Measurements from ENCODE around the gene ELAPOR1.

ELAPOR1 gene

GRCh38 chr1:109111386-109112055 is 2.4 kb upstream of the ELAPOR1 start:
- no peak for TF ChIP-seq CTCF (conservative IDR thresholded peaks at IDR 0.05; ENCODE audit: control insufficient read depth, insufficient read depth, low read depth, low read length)
- DNase-seq (ENCODE audit: low read depth) = no peak
- H3K4me3 ChIP-seq (ENCODE audit: control insufficient read depth, low read depth, low read length) = no peak overlapping the region

- H3K4me3 ChIP-seq (ENCODE audit: control insufficient read depth, low read depth, low read length) = no peak overlapping the region
- peak; percentile 60 for DNase-seq (ENCODE audit: low read depth)
- peak; percentile 50 for TF ChIP-seq CTCF (conservative IDR thresholded peaks at IDR 0.05; ENCODE audit: control insufficient read depth, insufficient read depth, low read depth, low read length)
Measured at GRCh38 chr1:109112056-109112651, 1.8 kb upstream of the ELAPOR1 start.

- DNase-seq (ENCODE audit: low read depth) = peak; percentile 85
- peak; percentile 89 for TF ChIP-seq CTCF (conservative IDR thresholded peaks at IDR 0.05; ENCODE audit: control insufficient read depth, insufficient read depth, low read depth, low read length)
- peak overlapping the region; percentile 16 for H3K4me3 ChIP-seq (ENCODE audit: control insufficient read depth, low read depth, low read length)
Measured at GRCh38 chr1:109112652-109113285, 1.1 kb upstream of the ELAPOR1 start.

- no peak for DNase-seq (ENCODE audit: low read depth)
- TF ChIP-seq CTCF (conservative IDR thresholded peaks at IDR 0.05; ENCODE audit: control insufficient read depth, insufficient read depth, low read depth, low read length) = no peak
- H3K4me3 ChIP-seq (ENCODE audit: control insufficient read depth, low read depth, low read length) = no peak overlapping the region
Measured at GRCh38 chr1:109114342-109114674, 393 bp downstream of the ELAPOR1 start.

- DNase-seq (ENCODE audit: low read depth) = no peak
- TF ChIP-seq CTCF (conservative IDR thresholded peaks at IDR 0.05; ENCODE audit: control insufficient read depth, insufficient read depth, low read depth, low read length) = no peak
- no peak overlapping the region for H3K4me3 ChIP-seq (ENCODE audit: control insufficient read depth, low read depth, low read length)
Measured at GRCh38 chr1:109115685-109116084, 1.8 kb downstream of the ELAPOR1 start.

GRCh38 chr1:109116286-109116685 is 2.4 kb downstream of the ELAPOR1 start:
- DNase-seq (ENCODE audit: low read depth) = no peak
- TF ChIP-seq CTCF (conservative IDR thresholded peaks at IDR 0.05; ENCODE audit: control insufficient read depth, insufficient read depth, low read depth, low read length) = no peak
- no peak overlapping the region for H3K4me3 ChIP-seq (ENCODE audit: control insufficient read depth, low read depth, low read length)
